Ovary (tissue), 9 donors: Measurements from ENCODE around the gene WWOX. TPM values are rescaled to one million over a fixed set of nuclear protein-coding genes. Genes with fewer than 3 reads are reported as not detected.

ENCODE experiments used
- DNase-seq, 5 donors: peaks; one replicate each; pipeline ENCODE4 v3.0.0-alpha.2; 2019 to 2020
- H3K27ac ChIP-seq, 2 donors: fragments of 200-600 bp; one replicate each; pipeline versions ENCODE4 v1.5.1 to v1.8.0; 2019 to 2022
- H3K27me3 ChIP-seq: fragments of 200-600 bp; one replicate; pipeline ENCODE4 v1.8.0; 2022
- H3K36me3 ChIP-seq: fragments of 200-600 bp; sonication (generic); one replicate; pipeline ENCODE4 v1.5.1; 2019
- H3K4me1 ChIP-seq: one replicate; pipeline ENCODE4 v1.8.1; 2013; ENCODE audit warnings: mild to moderate bottlenecking, moderate library complexity; ENCODE audit not compliant: insufficient read depth
- H3K4me3 ChIP-seq: fragments of 200-600 bp; sonication (generic); one replicate; pipeline ENCODE4 v1.5.1; 2017
- H3K9me3 ChIP-seq, 2 donors: fragments of 200-600 bp in 1 of 2; sonication (generic) in 1 of 2; one replicate each; pipeline versions ENCODE4 v1.5.1 to v1.8.1; 2013 to 2019; ENCODE audit warnings: mild to moderate bottlenecking in 1 of 2, moderate library complexity in 1 of 2
- CTCF ChIP-seq, 3 donors: fragments of 450-650 bp in 2 of 3; fragments of 200-600 bp in 1 of 3; IDR thresholded peaks; one replicate each; pipeline versions ENCODE4 v1.5.1 to v1.8.0; 2016 to 2022; ENCODE audit warnings: antibody characterized with exemption in 3 of 3, mild to moderate bottlenecking in 1 of 3
- EP300 ChIP-seq: sonication (generic); formaldehyde crosslinking; IDR thresholded peaks from one replicate; pipeline ENCODE4 v1.6.1; 2017; ENCODE audit warnings: antibody characterized with exemption
- POLR2A ChIP-seq: fragments of 450-650 bp; IDR thresholded peaks from one replicate; pipeline ENCODE4 v1.6.1; 2017; ENCODE audit warnings: antibody characterized with exemption, mild to moderate bottlenecking, moderate library complexity
- WGBS, 3 donors: extraction: QIAGEN DNeasy Blood & Tissue Kit in 1 of 3; methylation state at CpG; one replicate each; pipeline versions ENCODE4 v1.1.5 to v1.1.7; 2013 to 2017; 5-methylcytosine and 5-hydroxymethylcytosine counted together
- intact Hi-C, 4 donors: fragments of 100-400 bp; cut with DNase I; formaldehyde crosslinking; loops; one replicate each; pipeline versions ENCODE4 v1.11.0 to v1.15.1; 2022 to 2023
- polyA plus RNA-seq, 2 donors: library from polyadenylated mRNA; stranded (reverse); fragments of 200-250 nt in 1 of 2; fragments of 350-450 nt in 1 of 2; fragmentation: Illumina TruSeq in 1 of 2; extraction: RNeasy Lipid Tissue Mini Kit (QIAGEN cat#74804) in 1 of 2; gene quantifications; one replicate each; pipeline ENCODE4 v1.2.3, GENCODE V29; 2013 to 2014
- total RNA-seq, 7 donors: library from RNA; depleted of rRNA in 2 of 7; stranded (reverse); fragments of >200 nt in 2 of 7; fragmentation: NEBNext Ultra II Directional in 3 of 7; extraction: Animal tissue kit (Norgen Biotek cat#: 25700) in 3 of 7; gene quantifications; one replicate each; pipeline versions ENCODE4 v1.1.0 to v1.2.4, GENCODE V29; 2016 to 2023
- donor health status: DM: no; HTN: no; CAD: no; lungs with moderate emphysema.
- donor health status: DM: no; HTN: no; CAD: no.
- donor health status: Bipolar disorder and iron deficiency.
- donor health status: DM: yes; HTN: yes; CAD: no.
- donor health status: DM: no; HTN: no; CAD: no.
- donor health status: DM: yes; HTN: yes; CAD: no.

The WWOX gene
- total and polyA plus RNA-seq, 9 donors = 11.0 to 40.5 (median 25.2) TPM

DNA sequence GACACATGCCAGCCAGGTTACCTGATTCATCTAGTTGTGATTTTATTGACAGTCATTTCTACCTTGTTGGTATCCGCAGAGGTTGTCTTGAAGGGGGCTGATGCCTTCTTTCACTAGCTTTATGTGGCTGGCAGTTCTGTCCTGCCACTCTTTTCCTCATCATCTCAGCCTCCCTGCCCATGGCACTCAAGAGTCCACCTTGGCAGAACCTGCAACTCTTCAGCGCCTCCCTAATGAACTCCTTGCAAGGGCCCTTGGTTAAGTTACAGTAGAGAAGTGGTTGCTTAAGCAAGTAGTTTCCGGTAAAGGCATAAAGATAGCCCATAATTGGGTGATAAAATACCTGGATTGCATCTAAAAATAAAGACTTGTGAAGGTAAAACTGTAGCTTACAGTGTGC, 489.9 kb downstream of the WWOX start:
- TF ChIP-seq CTCF (IDR thresholded peaks at IDR 0.05) (no peak), EP300 (no peak), POLR2A (no peak)
- Histone ChIP-seq H3K4me1 (no peaks in the 10 kb centered on the region), H3K36me3 (no peaks in the 10 kb centered on the region), H3K27ac (no peak overlapping the region), H3K27me3 (no peaks in the 10 kb centered on the region), H3K4me3 (no peak overlapping the region), H3K9me3 (no peaks in the 10 kb centered on the region)
- DNase-seq = no peak
- WGBS, 3 donors = 95 to 99% (median 96%) methylated on average over 3 of the region's 3 CpGs
- intact Hi-C loops = no loop called here

GRCh38 chr16:78591682-78592103, 492.2 kb downstream of the WWOX start:
- H3K27me3 ChIP-seq = no peaks in the 10 kb centered on the region
- no peak for TF ChIP-seq POLR2A
- no peak for TF ChIP-seq CTCF (IDR thresholded peaks at IDR 0.05)
- WGBS, 3 donors = 94 to 95% (median 94%) methylated on average over 5 of the region's 5 CpGs

DNA sequence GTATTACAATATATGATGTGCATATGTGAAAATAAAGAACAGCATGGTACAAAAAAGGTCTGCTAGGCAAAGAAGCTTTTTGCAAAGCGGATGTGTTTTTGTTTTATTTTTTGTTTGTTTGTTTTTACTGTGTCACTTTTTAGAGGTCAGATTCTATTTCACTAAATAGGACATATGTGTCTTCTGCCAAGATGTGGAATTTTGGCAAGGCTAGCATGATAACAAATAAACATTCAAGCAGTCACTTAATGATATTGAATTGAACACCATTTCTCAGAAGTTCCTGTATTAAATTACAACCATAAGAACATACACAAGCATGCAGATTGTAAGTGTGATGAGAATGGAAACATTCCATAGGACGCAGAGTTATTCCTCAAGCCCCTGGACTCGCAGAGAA, 492.7 kb downstream of the WWOX start:
- H3K27me3 ChIP-seq = no peaks in the 10 kb centered on the region
- no peak overlapping the region for H3K27ac ChIP-seq
- TF ChIP-seq CTCF (IDR thresholded peaks at IDR 0.05) (no peak), EP300 (no peak), POLR2A (no peak)
- no peak for DNase-seq
- no peaks in the 10 kb centered on the region for H3K9me3 ChIP-seq
- no peak overlapping the region for H3K4me3 ChIP-seq
- H3K4me1 ChIP-seq = no peaks in the 10 kb centered on the region
- 90 to 95% (median 95%) methylated on average over 3 of the region's 3 CpGs for WGBS, 3 donors
- intact Hi-C loops = no loop called here
- no peaks in the 10 kb centered on the region for H3K36me3 ChIP-seq

More at GRCh38 chr16:78591682-78592103, 492.2 kb downstream of the WWOX start:
- H3K4me3 ChIP-seq = no peak overlapping the region
- no peaks in the 10 kb centered on the region for H3K9me3 ChIP-seq
- no peaks in the 10 kb centered on the region for H3K36me3 ChIP-seq
- no peak overlapping the region for H3K27ac ChIP-seq
- intact Hi-C loops = no loop called here
- no peaks in the 10 kb centered on the region for H3K4me1 ChIP-seq
- no peak for DNase-seq

- Histone ChIP-seq H3K9me3 (no peaks in the 10 kb centered on the region), H3K4me3 (no peak overlapping the region), H3K27ac (no peak overlapping the region), H3K36me3 (no peaks in the 10 kb centered on the region), H3K4me1 (no peaks in the 10 kb centered on the region), H3K27me3 (no peaks in the 10 kb centered on the region)
- no peak for DNase-seq
- TF ChIP-seq EP300 (no peak), POLR2A (no peak), CTCF (IDR thresholded peaks at IDR 0.05) (no peak)
- intact Hi-C loops = no loop called here
- 85 to 92% (median 88%) methylated on average over 3 of the region's 3 CpGs for WGBS, 3 donors
Measured at GRCh38 chr16:78593352-78593751, 493.9 kb downstream of the WWOX start.

DNA sequence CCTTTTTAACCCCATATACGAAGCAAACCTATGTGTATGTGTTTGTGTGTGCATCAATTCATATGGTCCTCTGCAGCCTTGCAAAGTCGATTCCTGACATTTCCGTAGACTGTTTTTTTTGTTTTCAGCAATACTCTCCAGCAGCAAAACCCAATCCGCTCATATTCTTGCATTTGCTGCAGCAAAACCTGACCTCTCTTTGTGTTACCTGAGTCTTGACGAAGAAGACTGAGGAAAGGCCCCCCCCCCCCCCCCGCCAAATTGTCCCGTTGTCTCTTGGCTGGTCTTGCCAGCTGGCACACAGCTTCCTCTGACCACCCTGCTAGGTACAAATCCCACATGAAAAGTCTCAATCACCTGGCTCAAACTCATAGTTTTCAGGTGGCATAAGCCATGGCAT, 494.7 kb downstream of the WWOX start:
- intact Hi-C loops = no loop called here
- no peak for DNase-seq
- WGBS, 3 donors = 70 to 76% (median 75%) methylated on average over 7 of the region's 7 CpGs
- Histone ChIP-seq H3K27ac (no peak overlapping the region), H3K4me3 (no peak overlapping the region), H3K9me3 (no peaks in the 10 kb centered on the region), H3K4me1 (no peaks in the 10 kb centered on the region), H3K36me3 (no peaks in the 10 kb centered on the region), H3K27me3 (no peaks in the 10 kb centered on the region)
- no peak for TF ChIP-seq EP300
- TF ChIP-seq CTCF (IDR thresholded peaks at IDR 0.05) = no peak
- no peak for TF ChIP-seq POLR2A
